T-helper 1 cell treated with Interleukin-12 subunit alpha and Interleukin-12 subunit beta and Interleukin-4 antibody, amounts not matched to agents 30 ng/mL and 1 ng/mL, for 36 hours (primary cell): ENCODE results near the gene ZNF582. TPM values are rescaled to one million over a fixed set of nuclear protein-coding genes. Genes with fewer than 3 reads are reported as not detected.

ENCODE experiments used
- intact Hi-C: fragments of 100-400 bp; cut with micrococcal nuclease; formaldehyde crosslinking; loops from one replicate; pipeline ENCODE4 v1.15.1; 2024
- total RNA-seq: library from RNA; stranded (reverse); gene quantifications from 2 replicates; pipeline ENCODE4 v1.2.3, GENCODE V29; 2022

ZNF582 gene
- total RNA-seq = 1.3 and 2.3 TPM in 2 replicates

DNA sequence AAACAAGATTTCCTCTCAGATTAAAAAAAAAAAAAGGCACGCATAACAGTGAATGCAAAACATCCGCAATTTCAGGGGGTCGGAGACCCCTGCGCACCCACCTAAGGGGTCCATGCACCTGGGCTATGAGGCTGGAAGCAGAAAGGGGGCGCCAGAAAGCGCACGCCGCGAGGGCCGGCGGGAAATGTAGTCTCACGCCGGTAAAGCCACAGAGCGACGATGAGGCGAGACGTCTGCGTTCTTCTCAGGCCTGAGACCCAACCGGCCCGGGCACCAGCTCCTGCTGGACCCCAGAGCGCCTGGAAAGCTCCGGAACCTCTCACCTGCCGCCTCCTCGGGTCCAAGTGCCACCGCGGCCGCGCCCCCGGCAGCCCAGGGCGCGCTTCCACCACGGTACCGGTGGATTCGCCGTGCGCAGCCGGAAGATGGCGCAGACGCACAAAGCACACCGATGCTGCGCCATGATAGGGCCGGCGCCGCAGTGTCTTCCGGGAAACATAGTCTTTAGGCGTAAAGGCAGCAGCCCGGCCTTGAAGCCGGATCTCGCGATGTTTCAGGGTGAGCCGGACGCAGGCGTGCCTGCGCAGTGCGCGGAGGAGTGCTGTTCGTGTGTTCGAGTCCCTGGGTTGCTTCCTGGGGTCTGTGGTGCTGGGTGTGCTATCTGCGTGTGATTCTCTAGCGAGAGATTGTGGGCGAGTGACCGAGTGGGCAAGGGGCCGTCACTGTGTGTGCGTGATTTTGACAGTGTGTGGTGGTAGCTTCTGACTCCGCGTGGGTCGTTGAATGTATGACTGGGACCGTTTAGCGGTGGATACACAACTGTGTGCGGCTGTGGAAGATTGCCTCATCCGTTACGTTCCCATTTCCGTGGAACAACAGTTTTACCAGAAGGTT lies at the start of gene ZNF582:
Gene ZNF582 (minus strand): TSS at position 416 of the 894 bp plus-strand sequence. CDS start 1,782 bp downstream, outside the sequence.
- intact Hi-C loops = loop anchor here (1.0 to 5.0 kb wide), 11 partner anchors 11 to 1609 kb away; partner anchors contain the start of genes TRAPPC2B, ZFP28, ZNF470 and ZNF547

DNA sequence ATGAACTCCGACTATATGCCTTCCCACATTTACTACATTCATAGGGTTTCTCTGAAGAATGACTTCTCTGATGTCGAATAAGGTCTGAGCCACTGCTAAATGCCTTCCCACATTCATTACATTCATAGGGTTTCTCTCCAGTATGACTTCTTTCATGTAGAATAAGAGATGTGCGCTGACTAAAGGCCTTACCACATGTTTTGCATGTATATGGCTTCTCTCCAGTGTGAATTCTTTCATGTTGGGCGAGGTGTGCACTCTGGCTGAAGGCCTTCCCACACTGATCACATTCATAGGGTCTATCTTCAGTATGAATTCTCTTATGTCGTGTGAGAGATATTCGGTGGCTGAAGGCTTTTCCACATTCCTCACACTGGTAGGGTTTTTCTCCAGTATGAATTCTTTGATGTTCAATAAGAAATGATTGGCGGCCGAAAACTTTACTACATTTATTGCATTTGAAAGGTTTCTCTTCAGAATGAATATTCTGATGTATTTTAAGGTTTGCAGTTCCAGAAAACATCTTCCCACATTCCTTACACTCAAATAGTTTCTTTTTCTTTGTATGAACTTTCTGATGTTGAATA lies 48.0 kb upstream of the ZNF582 start:
- intact Hi-C loops = no loop called here

DNA sequence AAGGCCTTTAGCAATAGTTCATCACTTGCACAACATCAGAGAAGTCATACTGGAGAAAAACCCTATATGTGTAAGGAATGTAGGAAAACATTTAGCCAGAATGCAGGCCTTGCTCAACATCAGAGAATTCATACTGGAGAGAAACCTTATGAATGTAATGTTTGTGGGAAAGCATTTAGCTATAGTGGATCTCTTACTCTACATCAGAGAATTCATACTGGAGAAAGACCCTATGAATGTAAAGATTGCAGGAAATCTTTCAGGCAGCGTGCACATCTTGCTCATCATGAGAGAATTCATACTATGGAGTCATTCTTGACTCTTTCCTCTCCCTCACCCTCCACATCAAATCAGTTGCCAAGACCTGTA lies 30.6 kb upstream of the ZNF582 start:
- intact Hi-C loops = no loop called here

DNA sequence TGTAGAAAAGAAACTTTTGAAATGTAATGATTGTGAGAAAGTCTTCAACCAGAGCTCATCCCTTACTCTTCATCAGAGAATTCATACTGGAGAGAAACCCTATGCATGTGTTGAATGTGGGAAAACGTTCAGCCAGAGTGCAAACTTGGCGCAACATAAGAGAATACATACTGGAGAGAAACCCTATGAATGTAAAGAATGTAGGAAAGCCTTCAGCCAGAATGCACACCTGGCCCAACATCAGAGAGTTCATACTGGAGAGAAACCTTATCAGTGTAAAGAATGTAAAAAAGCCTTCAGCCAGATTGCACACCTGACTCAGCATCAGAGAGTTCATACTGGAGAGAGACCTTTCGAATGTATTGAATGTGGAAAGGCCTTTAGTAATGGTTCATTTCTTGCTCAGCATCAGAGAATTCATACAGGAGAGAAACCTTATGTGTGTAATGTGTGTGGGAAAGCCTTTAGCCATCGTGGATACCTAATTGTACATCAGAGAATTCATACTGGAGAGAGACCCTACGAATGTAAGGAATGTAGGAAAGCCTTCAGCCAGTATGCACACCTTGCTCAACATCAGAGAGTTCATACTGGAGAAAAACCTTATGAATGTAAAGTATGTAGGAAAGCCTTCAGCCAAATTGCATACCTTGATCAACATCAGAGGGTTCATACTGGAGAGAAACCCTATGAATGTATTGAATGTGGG lies 30.1 kb upstream of the ZNF582 start:
- intact Hi-C loops = no loop called here

DNA sequence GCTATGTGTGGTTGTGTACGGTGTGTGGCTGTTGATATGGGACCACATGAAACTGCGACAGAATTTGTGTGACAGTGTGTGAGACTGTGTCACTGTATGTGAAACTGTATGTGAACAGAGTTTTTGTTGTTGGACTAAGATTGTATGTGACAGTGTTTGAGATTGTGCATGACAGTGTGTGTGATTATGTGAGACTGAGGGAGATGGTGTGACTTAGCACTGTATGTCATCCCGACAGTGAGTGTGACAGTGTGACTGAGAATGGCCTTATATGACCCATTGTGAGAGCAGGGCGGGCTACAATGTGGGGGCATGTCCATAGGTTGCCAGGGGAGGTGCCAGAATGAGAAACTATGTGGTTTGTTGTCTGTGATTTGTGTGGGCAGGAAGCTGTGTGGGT lies 11.7 kb upstream of the ZNF582 start:
- intact Hi-C loops = loop anchor here (2.0 to 10.0 kb wide), 2 partner anchors 1750 to 1874 kb away; partner anchors contain the start of genes ZNF329 and ZNF8

DNA sequence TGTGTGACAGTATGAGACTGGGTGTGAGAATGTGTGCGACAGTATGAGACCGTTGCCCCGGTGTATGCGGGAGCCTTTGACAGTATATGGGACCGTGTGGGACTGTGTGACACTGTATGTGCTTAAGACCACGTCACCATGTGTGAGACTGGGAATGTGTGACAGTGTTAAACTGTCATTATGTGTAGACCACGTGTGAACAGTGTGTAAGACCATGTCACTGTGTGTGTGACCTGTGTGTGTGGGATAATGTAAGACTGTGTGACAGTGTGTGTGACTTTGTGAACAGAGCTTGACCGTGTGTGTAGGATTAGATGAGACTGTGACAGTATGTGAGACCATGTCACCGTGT lies 11.3 kb upstream of the ZNF582 start:
- intact Hi-C loops = loop anchor here (1.0 to 10.0 kb wide), 10 partner anchors 11 to 1874 kb away; partner anchors contain the start of genes ZNF211, ZNF264, ZNF329 and ZNF416

DNA sequence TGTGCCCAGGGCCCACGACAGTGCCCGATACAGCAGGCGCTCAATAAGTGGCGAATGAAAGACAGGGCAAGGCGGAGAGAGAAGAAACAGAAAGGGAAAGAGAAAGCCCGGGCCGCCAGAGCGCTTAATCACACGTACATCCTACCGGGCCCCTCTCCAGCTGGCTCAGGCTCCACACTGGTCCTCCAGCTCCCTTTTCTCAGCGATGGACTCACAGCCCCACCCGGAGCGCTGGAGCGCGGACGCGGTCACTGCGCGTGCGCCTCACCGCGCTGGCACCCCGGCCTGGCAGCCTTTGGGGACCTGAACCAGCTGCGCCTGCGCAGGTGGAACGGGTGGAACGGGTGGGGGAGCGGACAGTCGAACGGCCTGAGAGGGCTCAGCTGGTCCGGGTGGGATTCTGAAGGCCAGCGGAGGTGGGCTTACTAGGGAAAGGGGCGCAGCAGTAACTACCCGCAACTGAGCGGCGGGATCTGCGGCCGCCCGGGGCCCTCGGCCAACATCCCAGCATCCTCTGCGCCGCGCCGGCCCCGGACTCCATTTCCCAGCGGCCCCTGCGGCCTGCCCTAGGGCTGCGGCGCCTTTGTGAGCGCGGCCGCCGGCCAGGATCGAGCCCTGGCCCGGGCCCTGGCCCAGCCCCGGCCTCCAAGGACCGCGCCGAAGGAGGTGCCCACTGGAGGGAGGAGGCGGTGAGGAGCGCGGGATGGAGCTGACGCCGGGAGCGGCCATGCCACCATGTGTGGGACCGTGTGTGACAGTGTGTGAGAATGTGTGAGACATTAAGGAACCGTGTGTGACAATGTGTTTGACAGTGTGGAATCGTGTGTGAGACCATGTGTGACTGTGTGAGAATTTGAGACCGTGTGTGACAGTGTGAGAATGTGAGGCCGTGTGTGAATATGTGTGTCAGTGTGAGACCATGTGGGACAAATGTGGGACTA lies 10.7 kb upstream of the ZNF582 start, which contains the start of gene ZNF583:
Gene ZNF583 (plus strand): TSS at position 569 of the 941 bp plus-strand sequence. CDS start 2,783 bp downstream, outside the sequence.
- intact Hi-C loops = loop anchor here (1.0 to 10.0 kb wide), 11 partner anchors 11 to 1875 kb away; partner anchors contain the start of genes ZNF211, ZNF264, ZNF329 and ZNF416

DNA sequence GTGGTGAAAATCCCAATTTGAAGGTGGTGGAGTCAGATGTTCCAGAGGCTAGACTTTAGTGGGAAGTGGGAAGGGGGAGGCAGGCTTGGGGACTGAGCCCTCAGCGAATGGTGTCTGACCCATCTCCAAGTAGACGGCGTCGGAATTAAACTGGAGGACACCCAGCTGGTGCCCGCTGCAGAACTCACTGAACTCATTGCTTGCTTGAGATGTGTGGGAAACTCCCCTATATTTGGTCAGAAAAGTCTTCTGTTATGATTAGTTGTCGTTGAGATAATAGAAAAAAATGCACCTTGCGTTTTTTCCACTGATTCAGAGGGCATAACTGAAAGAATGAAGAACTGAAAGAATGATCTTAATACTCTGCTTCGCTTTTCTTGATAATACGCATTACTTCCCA lies 9.9 kb upstream of the ZNF582 start:
- intact Hi-C loops = loop anchor here (1.0 to 10.0 kb wide), 3 partner anchors 1032 to 1752 kb away; partner anchors contain the start of genes ZNF329, ZNF416 and ZNF749

DNA sequence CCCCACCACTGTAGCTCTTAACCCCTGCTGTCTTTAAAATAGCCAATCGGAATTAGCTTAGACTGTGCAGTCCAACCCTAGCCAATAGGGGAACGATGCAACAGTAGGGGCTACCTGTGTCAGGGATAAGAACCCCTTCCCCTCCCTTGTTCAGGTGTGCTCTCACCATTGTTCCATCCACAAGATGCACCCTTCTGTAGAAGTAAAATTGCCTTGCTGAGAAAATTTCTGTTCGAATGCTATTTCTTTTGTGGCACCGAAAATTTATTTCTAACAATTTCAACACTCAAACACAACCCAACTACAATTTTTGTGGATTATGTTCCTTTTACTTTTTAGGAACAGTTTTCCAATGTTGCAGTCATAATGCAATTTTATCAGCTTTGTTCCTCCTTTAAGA lies 7.2 kb upstream of the ZNF582 start:
- intact Hi-C loops = loop anchor here (5.0 to 10.0 kb wide), 2 partner anchors 1177 to 1754 kb away; partner anchors contain the start of genes ZNF329 and ZNF416

DNA sequence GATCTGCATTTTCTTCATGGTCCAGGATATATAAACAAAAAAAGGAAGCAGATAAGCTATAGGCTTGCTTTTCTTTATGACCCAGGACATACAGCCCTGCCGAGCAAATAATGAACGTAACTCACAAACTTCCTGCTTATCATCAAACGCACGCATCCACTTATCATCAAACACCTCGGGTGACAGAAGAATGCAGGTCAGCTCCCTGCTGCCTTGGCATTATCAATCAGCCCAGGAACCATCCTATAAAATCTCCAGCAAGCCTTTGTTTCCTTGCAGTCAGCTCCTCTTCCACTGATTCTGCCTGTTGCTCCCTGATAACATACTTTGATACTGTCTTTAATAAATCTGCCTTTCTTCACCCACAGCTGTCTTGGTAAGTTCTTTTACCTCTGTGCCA lies 5.5 kb upstream of the ZNF582 start:
- intact Hi-C loops = no loop called here

DNA sequence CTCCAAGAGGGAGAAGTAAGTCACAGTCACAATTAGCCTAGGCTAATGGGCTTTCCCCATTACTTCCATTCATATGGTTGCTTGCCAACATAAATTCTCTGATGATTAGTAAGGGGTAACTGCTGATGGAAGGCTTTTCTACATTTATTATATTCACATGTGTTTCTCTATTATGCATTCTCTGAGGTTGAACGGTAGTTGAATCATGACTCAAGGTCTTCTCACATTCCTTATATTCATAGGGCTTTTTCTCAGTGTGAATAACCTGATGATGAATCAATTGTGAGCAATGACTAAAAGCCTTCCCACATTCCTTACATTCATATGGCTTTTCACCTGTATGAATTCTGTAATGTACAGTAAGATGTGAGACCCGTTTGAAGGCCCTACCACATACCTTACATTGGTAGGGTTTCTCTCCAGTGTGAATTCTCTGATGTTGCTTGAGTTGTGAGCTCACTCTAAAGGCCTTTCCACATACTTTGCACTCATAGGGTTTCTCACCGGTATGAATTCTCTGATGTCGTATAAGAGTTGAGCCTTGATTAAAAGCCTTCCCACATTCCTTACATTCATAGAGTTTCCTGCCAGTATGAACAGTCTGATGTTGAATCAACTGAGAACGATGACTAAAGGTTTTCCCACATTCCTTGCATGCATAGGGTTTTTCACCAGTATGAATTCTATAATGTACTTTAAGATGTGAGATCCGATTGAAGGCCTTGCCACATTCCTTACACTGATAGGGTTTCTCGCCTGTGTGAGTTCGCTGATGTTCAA lies 9.3 kb downstream of the ZNF582 start:
- intact Hi-C loops = no loop called here

DNA sequence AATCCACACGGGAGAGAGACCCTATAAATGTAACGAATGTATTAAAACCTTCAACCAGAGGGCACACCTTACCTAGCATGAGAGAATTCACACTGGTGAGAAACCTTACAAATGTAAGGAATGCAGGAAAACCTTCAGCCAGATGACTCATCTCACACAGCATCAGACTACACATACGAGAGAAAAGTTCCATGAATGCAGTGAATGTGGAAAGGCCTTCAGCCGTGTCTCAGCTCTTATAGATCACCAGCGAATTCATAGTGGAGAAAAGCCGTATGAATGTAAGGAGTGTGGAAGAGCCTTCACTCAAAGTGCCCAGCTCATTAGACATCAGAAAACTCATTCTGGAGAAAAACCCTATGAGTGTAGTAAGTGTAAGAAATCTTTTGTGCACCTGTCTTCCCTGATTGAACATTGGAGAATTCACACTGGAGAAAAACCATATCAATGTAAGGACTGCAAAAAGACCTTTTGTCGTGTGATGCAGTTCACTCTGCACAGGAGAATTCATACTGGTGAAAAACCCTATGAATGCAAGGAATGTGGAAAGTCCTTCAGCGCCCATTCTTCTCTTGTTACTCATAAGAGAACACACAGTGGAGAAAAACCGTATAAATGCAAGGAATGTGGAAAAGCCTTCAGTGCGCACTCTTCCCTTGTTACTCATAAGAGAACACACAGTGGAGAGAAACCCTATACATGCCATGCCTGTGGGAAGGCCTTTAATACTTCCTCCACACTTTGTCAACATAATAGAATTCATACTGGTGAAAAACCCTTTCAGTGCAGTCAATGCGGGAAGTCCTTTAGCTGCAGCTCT lies 16.0 kb downstream of the ZNF582 start:
- intact Hi-C loops = no loop called here

DNA sequence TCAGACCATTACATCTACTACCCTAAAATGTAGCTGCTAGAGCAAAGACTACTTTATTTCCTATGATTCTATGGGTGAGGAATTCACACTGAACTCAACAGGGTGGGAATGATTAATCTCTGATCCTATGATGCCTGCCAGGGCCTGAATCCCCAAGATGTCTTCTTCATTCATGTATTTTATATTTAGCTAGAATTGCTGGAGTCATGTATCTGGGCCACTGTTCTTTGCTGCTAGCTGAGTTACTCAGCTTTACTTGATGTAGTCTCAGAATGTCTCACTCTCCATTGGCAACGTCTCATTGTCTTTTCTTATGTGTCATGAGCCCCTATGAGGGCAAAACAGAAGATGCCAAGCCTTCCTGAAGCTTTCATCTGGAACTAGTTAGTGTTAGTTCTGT lies 21.1 kb downstream of the ZNF582 start:
- intact Hi-C loops = no loop called here

DNA sequence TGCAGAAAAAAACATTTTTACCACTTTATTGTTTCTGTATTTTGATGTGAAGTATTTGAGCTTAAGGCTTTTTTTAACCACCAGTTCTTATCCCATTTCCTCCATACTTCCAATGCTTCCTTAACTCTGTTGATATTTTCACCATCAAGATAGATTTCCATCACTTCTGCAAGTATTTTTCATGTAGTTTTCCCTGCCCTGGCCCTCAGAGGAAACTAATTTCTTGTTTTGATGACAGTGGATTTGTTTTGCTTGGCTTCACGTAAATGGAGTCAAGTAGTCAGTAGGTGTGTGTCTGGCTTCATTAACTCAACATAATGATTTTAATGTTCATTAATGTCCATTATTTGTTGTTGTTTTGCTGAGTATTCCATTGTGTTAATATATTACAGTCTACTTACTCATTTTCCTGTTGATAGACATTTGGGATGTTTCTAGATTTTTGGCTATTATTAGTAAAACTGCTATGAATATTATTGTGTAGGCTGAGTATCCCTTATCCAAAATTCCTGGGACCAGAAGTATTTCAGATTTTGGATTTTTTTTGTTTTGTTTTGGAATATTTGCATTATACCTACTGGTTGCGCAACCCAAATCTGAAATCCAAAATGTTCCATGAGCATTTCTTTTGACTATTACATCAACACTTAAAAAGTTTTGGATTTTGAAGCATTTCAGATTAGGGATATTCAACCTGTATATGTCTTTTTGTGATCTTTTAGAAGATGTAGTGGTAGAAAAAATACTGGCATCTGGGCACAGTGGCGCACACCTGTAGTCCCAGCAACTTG lies 23.3 kb downstream of the ZNF582 start:
- intact Hi-C loops = no loop called here

DNA sequence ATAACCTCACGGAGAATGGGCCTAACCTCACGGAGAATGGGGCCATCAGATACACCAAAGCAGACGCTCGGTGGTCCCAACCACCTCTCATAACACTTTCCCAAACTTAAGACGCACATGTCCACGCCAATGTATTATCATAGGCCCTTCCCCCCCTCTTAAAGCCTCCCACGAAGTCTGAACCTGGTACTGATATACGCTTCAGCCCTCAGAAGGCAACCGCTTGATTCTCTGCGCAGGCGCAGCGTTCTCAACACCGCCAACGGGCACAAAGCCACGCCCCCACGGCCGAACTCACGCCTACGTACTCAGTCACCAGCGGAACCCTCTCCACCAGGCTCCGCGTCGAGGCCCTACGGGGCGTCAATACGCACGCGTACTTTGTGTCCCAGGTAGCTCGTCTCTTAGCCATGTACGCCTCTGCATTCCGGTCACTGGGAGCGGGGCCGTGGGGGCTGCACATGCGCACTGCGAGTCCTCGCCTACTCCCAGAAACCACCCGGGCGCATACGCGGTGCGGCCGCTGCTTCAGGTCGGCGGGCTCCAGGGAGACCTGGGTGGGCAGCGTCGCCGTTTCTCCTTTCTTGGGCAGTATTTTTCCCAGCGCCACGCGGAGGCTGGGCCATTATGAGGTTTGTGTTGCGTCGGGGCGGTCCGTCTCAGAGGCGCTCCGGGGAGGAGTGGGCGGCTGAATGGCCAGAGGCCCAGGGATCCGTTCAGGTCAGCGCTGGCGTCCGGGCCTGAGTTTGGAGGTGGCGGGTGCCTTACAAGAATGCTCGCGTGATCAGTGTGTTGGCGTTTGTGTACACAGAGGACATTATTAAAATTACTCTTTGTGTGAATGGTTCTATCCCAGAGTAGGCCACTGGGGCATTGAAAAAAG lies 25.3 kb downstream of the ZNF582 start:
- intact Hi-C loops = loop anchor here (1.0 kb wide), 1 partner anchor 25 kb away; the partner anchor contains the start of gene ZNF582

DNA sequence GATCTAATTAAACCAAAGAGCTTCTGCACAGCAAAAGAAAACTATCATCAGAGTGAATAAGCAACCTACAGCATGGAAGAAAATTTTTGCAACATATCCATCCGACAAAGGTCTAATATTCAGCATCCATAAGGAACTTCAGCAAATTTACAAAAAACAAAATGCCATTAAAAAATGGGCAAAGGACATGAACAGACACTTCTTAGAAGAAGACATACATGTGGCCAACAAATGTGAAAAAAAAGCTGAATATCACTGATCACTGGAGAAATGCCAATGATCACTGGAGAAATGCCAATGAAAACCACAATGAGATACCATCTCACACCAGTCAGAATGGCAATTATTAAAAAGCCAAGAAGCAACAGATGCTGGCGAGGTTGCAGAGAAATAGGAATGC lies 32.5 kb downstream of the ZNF582 start:
- intact Hi-C loops = no loop called here

DNA sequence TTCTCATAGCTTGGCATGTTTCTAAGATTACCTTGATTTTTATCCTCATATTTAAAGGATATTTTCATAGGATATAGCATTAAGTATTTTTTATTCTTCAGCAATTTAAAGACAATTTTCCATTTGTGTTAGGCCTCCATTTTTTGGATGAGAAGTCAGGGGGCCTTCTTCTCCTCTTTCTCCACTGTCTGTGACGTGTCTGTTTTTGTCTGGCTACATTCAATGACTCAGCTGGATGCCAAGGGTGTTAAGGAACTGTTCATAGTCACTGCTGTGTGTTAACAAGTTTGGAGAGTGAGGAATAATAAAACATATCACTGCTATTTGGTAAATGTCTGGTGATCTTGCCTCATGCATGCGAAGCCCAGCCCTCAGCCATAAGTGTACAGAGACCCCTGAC lies 36.4 kb downstream of the ZNF582 start:
- intact Hi-C loops = no loop called here
